Measurements from ENCODE around the gene TLR2.

DNA sequence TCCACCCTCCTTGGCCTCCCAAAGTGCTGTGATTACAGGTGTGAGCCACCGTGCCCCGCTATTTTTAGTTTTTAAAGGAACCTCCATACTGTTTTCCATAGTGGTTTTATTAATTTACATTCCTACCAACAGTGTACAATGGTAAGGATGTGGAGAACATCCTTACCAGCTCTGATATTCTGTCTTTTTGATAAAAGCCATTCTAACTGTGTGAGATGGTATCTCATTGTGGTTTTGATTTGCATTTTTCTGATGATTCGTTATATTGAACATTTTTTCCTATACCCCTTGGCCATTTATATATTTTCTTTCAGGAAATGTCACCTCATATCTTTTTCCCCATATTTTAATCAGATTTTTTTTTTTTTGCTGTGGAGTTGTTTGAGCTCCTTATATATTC, 14.2 kb upstream of the TLR2 start:
- TF ChIP-seq, protein P1, sequence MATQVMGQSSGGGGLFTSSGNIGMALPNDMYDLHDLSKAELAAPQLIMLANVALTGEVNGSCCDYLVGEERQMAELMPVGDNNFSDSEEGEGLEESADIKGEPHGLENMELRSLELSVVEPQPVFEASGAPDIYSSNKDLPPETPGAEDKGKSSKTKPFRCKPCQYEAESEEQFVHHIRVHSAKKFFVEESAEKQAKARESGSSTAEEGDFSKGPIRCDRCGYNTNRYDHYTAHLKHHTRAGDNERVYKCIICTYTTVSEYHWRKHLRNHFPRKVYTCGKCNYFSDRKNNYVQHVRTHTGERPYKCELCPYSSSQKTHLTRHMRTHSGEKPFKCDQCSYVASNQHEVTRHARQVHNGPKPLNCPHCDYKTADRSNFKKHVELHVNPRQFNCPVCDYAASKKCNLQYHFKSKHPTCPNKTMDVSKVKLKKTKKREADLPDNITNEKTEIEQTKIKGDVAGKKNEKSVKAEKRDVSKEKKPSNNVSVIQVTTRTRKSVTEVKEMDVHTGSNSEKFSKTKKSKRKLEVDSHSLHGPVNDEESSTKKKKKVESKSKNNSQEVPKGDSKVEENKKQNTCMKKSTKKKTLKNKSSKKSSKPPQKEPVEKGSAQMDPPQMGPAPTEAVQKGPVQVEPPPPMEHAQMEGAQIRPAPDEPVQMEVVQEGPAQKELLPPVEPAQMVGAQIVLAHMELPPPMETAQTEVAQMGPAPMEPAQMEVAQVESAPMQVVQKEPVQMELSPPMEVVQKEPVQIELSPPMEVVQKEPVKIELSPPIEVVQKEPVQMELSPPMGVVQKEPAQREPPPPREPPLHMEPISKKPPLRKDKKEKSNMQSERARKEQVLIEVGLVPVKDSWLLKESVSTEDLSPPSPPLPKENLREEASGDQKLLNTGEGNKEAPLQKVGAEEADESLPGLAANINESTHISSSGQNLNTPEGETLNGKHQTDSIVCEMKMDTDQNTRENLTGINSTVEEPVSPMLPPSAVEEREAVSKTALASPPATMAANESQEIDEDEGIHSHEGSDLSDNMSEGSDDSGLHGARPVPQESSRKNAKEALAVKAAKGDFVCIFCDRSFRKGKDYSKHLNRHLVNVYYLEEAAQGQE (IDR thresholded peaks at IDR 0.05; ENCODE audit: low read depth, low read length) = no peak
- TF ChIP-seq, protein P2, sequence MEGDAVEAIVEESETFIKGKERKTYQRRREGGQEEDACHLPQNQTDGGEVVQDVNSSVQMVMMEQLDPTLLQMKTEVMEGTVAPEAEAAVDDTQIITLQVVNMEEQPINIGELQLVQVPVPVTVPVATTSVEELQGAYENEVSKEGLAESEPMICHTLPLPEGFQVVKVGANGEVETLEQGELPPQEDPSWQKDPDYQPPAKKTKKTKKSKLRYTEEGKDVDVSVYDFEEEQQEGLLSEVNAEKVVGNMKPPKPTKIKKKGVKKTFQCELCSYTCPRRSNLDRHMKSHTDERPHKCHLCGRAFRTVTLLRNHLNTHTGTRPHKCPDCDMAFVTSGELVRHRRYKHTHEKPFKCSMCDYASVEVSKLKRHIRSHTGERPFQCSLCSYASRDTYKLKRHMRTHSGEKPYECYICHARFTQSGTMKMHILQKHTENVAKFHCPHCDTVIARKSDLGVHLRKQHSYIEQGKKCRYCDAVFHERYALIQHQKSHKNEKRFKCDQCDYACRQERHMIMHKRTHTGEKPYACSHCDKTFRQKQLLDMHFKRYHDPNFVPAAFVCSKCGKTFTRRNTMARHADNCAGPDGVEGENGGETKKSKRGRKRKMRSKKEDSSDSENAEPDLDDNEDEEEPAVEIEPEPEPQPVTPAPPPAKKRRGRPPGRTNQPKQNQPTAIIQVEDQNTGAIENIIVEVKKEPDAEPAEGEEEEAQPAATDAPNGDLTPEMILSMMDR (IDR thresholded peaks at IDR 0.05 in 2 of 3, conservative IDR thresholded peaks at IDR 0.05 in 1 of 3; ENCODE audit: control insufficient read depth in 2 of 3, extremely low read depth in 1 of 3, insufficient read depth in 1 of 3, low read depth in 3 of 3, low read length in 3 of 3) = no peak
- TF ChIP-seq POLR2A (IDR thresholded peaks at IDR 0.05; ENCODE audit: low read depth, low read length) (no peak), CEBPB (IDR thresholded peaks at IDR 0.05; ENCODE audit: borderline replicate concordance in 1 of 2, low read depth in 2 of 2, low read length in 2 of 2) (no peak), TCF3 (IDR thresholded peaks at IDR 0.05; ENCODE audit: borderline replicate concordance, insufficient read depth, low read depth, low read length) (no peak), EZH2 (IDR thresholded peaks at IDR 0.05; ENCODE audit: borderline replicate concordance, control insufficient read depth, low read depth, low read length) (no peak), SUZ12 (IDR thresholded peaks at IDR 0.05; ENCODE audit: unreplicated experiment) (no peak)
- TF ChIP-seq, protein P3, sequence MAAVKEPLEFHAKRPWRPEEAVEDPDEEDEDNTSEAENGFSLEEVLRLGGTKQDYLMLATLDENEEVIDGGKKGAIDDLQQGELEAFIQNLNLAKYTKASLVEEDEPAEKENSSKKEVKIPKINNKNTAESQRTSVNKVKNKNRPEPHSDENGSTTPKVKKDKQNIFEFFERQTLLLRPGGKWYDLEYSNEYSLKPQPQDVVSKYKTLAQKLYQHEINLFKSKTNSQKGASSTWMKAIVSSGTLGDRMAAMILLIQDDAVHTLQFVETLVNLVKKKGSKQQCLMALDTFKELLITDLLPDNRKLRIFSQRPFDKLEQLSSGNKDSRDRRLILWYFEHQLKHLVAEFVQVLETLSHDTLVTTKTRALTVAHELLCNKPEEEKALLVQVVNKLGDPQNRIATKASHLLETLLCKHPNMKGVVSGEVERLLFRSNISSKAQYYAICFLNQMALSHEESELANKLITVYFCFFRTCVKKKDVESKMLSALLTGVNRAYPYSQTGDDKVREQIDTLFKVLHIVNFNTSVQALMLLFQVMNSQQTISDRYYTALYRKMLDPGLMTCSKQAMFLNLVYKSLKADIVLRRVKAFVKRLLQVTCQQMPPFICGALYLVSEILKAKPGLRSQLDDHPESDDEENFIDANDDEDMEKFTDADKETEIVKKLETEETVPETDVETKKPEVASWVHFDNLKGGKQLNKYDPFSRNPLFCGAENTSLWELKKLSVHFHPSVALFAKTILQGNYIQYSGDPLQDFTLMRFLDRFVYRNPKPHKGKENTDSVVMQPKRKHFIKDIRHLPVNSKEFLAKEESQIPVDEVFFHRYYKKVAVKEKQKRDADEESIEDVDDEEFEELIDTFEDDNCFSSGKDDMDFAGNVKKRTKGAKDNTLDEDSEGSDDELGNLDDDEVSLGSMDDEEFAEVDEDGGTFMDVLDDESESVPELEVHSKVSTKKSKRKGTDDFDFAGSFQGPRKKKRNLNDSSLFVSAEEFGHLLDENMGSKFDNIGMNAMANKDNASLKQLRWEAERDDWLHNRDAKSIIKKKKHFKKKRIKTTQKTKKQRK (IDR thresholded peaks at IDR 0.05; ENCODE audit: low read depth, low read length) = no peak
- TF ChIP-seq, protein P4, sequence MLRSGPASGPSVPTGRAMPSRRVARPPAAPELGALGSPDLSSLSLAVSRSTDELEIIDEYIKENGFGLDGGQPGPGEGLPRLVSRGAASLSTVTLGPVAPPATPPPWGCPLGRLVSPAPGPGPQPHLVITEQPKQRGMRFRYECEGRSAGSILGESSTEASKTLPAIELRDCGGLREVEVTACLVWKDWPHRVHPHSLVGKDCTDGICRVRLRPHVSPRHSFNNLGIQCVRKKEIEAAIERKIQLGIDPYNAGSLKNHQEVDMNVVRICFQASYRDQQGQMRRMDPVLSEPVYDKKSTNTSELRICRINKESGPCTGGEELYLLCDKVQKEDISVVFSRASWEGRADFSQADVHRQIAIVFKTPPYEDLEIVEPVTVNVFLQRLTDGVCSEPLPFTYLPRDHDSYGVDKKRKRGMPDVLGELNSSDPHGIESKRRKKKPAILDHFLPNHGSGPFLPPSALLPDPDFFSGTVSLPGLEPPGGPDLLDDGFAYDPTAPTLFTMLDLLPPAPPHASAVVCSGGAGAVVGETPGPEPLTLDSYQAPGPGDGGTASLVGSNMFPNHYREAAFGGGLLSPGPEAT (IDR thresholded peaks at IDR 0.05; ENCODE audit: low read depth) = no peak

All from GM12878 (cell line).